Panc1 (cell line): ENCODE results near the gene SLC22A23. TPM values are rescaled to one million over a fixed set of nuclear protein-coding genes. Genes with fewer than 3 reads are reported as not detected.

Experiments
- ATAC-seq: fragments of 200-7000 bp; cut with Tn5 transposase; 2 replicates; pipeline ENCODE4 v1.9.1; 2020; ENCODE audit warnings: mild to moderate bottlenecking, moderate library complexity
- BruUV-seq: library from RNA; stranded (reverse); fragments of 400-500 nt; replicated peaks from 2 replicates; lab custom pipeline; 2021; lab: Mats Ljungman, UMichigan
- CTCF ChIA-PET: fragments of 300-600 bp; sonication (Branson Sonifier 250); formaldehyde crosslinking; loops from one replicate; lab custom pipeline; 2022; ENCODE audit warnings: antibody characterized with exemption; lab: Charles Lee
- POLR2A ChIA-PET: fragments of 300-600 bp; sonication (Branson Sonifier 250); formaldehyde crosslinking; loops from one replicate; lab custom pipeline; 2022; ENCODE audit warnings: antibody characterized with exemption; lab: Charles Lee
- DNase-seq: peaks from one replicate; pipeline ENCODE4 v3.0.0-alpha.2; 2010; ENCODE audit warnings: low read depth, low spot score
- H3K27ac ChIP-seq: 2 replicates; pipeline ENCODE4 v1.5.1; 2011; ENCODE audit warnings: mild to moderate bottlenecking, low read length, inconsistent platforms
- H3K27me3 ChIP-seq: fragments of 200-500 bp; sonication (Bioruptor generic); 2 replicates; pipeline ENCODE4 v1.6.0; 2014; ENCODE audit warnings: low read length, inconsistent platforms; ENCODE audit not compliant: control insufficient read depth, insufficient read depth
- H3K36me3 ChIP-seq: fragments of 200-500 bp; sonication (Bioruptor generic); 2 replicates; pipeline ENCODE4 v1.5.1; 2014; ENCODE audit warnings: inconsistent platforms, mild to moderate bottlenecking, low read length, moderate library complexity; ENCODE audit not compliant: control insufficient read depth, insufficient read depth
- H3K4me1 ChIP-seq: 2 replicates; pipeline ENCODE4 v1.5.1; 2011; ENCODE audit warnings: inconsistent platforms, mild to moderate bottlenecking, low read length, moderate library complexity; ENCODE audit not compliant: control insufficient read depth, insufficient read depth
- H3K4me3 ChIP-seq, 2 experiments: 2 replicates each; pipeline ENCODE4 v1.5.1; 2011 to 2012; ENCODE audit warnings: low read depth in 2 of 2, low read length in 2 of 2, mild to moderate bottlenecking in 2 of 2, inconsistent platforms in 1 of 2, moderate library complexity in 1 of 2
- H3K9me3 ChIP-seq: fragments of 200-500 bp; sonication (Bioruptor generic); 2 replicates; pipeline ENCODE4 v1.5.1; 2014; ENCODE audit warnings: low read depth, mild to moderate bottlenecking, inconsistent platforms, low read length, moderate library complexity; ENCODE audit not compliant: control insufficient read depth, insufficient read depth
- CTCF ChIP-seq: fragments of 450-650 bp; IDR thresholded peaks from 2 replicates; pipeline ENCODE4 v1.5.1; 2017; ENCODE audit warnings: mild to moderate bottlenecking
- POLR2AphosphoS5 ChIP-seq: IDR thresholded peaks from 2 replicates; pipeline ENCODE4 v1.6.1; 2012; ENCODE audit warnings: mild to moderate bottlenecking, low read depth, low read length, moderate library complexity
- REST ChIP-seq, 2 experiments: IDR thresholded peaks; 2 replicates each; pipeline ENCODE4 v1.6.1; 2011 to 2012; ENCODE audit warnings: low read depth in 2 of 2, control low read depth in 1 of 2, low read length in 1 of 2, mild to moderate bottlenecking in 1 of 2, moderate library complexity in 1 of 2; ENCODE audit not compliant: insufficient read depth in 1 of 2
- SIN3A ChIP-seq: IDR thresholded peaks from 2 replicates; pipeline ENCODE4 v1.6.1; 2012; ENCODE audit warnings: low read depth, mild to moderate bottlenecking, low read length, moderate library complexity, borderline replicate concordance; ENCODE audit not compliant: insufficient read depth
- TCF7L2 ChIP-seq: IDR thresholded peaks from 2 replicates; pipeline ENCODE4 v1.6.1; 2011; ENCODE audit warnings: mild to moderate bottlenecking, low read depth, low read length, inconsistent platforms
- in situ Hi-C: cut with HindIII; loops from 2 replicates; pipeline ENCODE4 v1.10.0; 2016; ENCODE audit warnings: low sequenced_read_pairs, low pct_unique_long_range_greater_than_20kb
- intact Hi-C: fragments of 100-400 bp; cut with micrococcal nuclease; formaldehyde crosslinking; loops from one replicate; pipeline ENCODE4 v1.10.0; 2022; ENCODE audit not compliant: unreplicated experiment
- total RNA-seq: library from RNA; stranded (reverse); gene quantifications from one replicate; pipeline ENCODE4 v1.2.1, GENCODE V29; 2021; ENCODE audit not compliant: unreplicated experiment

The SLC22A23 gene
- total RNA-seq, 1 experiment from 2014 or later = 4.5 TPM

DNA sequence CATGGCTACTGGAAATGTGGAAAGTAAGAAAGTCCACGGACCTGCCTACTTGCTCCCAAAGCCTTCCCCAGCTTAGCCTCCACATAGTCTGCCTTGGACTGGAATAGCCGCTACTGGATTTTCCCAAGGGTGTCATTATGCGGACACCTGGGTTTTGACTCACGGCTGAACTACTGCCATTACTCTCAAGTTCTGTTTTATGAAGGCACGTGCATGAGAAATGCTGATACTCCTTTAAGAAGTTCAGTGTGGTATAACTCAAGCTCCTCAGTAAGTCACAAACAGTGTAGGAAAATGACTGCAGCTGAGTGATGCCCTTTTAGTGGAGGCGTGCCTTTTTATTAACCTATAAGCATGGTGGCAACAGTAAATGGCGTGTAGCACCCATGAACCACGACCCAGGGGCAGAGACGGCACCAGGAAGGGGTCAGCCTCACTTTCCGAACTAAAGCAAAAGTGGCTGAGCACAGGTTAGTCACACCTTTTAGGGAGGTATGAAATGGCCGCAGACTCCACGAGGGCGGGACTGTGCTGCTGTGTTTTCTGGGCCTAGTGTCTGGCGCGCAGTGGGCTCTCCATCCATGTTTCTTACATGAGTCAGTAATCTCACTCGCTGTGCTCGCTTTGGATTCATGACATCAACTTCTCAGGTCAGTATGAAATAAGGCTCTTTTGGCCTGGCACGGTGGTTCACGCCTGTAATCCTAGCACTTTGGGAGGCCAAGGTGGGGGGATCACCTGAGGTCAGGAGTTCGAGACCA lies 174.2 kb downstream of the SLC22A23 start:
- in situ Hi-C loops = no loop called here
- ChIA-PET POLR2A (no interaction called here), CTCF (interaction anchor here (0.6 kb wide), 1 partner anchor 222 kb away, joined by 9 read pairs; no protein-coding TSS in a partner anchor)
- DNase-seq = no peak
- Histone ChIP-seq H3K27me3 (no peaks in the 10 kb centered on the region), H3K4me3 (no peak overlapping the region), H3K36me3 (no peaks in the 10 kb centered on the region), H3K4me1 (no peaks in the 10 kb centered on the region), H3K27ac (no peak overlapping the region), H3K9me3 (no peaks in the 10 kb centered on the region)
- TF ChIP-seq POLR2AphosphoS5 (no peak), CTCF (no peak), SIN3A (no peak), TCF7L2 (no peak), REST (IDR thresholded peaks at IDR 0.05; ENCODE audit: insufficient read depth in 1 of 2, low read depth in 2 of 2, low read length in 1 of 2) (no peak)
- no peak for ATAC-seq
- intact Hi-C loops = no loop called here
- no TSS peak for BruUV-seq

GRCh38 chr6:3281631-3282475 lies 175.0 kb downstream of the SLC22A23 start:
- no peaks in the 10 kb centered on the region for H3K36me3 ChIP-seq
- no peaks in the 10 kb centered on the region for H3K9me3 ChIP-seq
- H3K27me3 ChIP-seq = no peaks in the 10 kb centered on the region
- no peak overlapping the region for H3K27ac ChIP-seq
- DNase-seq (no peak), ATAC-seq (no peak)
- H3K4me1 ChIP-seq = no peaks in the 10 kb centered on the region
- POLR2A ChIA-PET = no interaction called here
- BruUV-seq = no TSS peak
- in situ Hi-C loops (no loop called here), intact Hi-C loops (no loop called here)
- CTCF ChIA-PET = interaction anchor here (0.6 kb wide), 1 partner anchor 223 kb away, joined by 9 read pairs; no protein-coding TSS in a partner anchor
- no peak overlapping the region for H3K4me3 ChIP-seq
- TF ChIP-seq SIN3A = no peak
- no peak for TF ChIP-seq REST (IDR thresholded peaks at IDR 0.05; ENCODE audit: insufficient read depth in 1 of 2, low read depth in 2 of 2, low read length in 1 of 2)
- TF ChIP-seq POLR2AphosphoS5 = no peak
- no peak for TF ChIP-seq TCF7L2
- no peak for TF ChIP-seq CTCF
